GM12864 (cell line): Measurements from ENCODE around the gene CPPED1.

Source experiments
- DNase-seq: peaks from one replicate; pipeline ENCODE4 v3.0.0-alpha.2; 2011; ENCODE audit warnings: low read depth
- H3K4me3 ChIP-seq: 2 replicates; pipeline ENCODE4 v1.5.1; 2011; ENCODE audit warnings: mild to moderate bottlenecking, low read depth, low read length, control low read depth
- TF ChIP-seq, protein P1 (sequence below): IDR thresholded peaks from 2 replicates; pipeline ENCODE4 v1.5.1; 2011; ENCODE audit warnings: low read depth, mild to moderate bottlenecking, moderate library complexity, low read length, control low read depth, inconsistent platforms; ENCODE audit errors: missing control alignments

The CPPED1 gene

DNA sequence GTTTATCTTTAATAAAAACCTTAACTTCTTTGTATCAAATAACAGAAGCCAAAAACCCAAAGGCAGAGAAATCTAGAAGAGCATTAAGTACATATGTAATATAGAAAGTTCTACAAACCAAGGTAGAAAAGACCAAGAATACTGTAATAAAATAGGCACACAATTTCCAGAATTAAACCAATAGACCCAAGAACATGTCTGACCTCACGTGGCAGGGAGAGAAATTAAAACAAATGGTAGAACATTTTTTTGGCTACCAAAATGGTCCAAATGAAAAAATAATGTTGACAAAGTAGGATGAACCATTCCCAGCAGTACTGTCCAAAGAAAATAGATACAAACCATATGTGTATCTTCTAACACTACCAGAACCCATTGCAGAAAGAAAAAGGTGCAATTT lies 183.5 kb downstream of the CPPED1 start:
- TF ChIP-seq, protein P1, sequence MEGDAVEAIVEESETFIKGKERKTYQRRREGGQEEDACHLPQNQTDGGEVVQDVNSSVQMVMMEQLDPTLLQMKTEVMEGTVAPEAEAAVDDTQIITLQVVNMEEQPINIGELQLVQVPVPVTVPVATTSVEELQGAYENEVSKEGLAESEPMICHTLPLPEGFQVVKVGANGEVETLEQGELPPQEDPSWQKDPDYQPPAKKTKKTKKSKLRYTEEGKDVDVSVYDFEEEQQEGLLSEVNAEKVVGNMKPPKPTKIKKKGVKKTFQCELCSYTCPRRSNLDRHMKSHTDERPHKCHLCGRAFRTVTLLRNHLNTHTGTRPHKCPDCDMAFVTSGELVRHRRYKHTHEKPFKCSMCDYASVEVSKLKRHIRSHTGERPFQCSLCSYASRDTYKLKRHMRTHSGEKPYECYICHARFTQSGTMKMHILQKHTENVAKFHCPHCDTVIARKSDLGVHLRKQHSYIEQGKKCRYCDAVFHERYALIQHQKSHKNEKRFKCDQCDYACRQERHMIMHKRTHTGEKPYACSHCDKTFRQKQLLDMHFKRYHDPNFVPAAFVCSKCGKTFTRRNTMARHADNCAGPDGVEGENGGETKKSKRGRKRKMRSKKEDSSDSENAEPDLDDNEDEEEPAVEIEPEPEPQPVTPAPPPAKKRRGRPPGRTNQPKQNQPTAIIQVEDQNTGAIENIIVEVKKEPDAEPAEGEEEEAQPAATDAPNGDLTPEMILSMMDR = no peak
- no peak overlapping the region for H3K4me3 ChIP-seq
- no peak for DNase-seq

DNA sequence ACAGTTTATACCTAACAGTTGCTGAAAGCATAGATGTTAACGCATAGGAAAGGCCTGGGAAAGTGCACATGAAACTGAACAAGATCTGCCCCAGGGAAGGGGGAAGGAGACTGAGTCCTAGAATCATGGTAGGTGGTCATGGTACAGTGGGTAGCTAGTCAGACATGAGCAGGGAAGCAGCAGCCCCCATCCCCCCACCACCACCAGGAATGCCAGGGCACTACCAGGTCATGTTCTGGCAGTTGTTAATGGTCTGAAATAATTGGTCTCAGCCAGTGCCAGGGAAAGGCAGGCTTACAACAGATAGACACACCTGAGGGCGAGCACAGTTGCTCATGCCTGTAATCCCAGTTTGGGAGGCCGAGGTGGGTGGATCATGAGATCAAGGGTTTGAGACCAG lies 185.2 kb downstream of the CPPED1 start:
- H3K4me3 ChIP-seq = no peak overlapping the region
- no peak for DNase-seq
- TF ChIP-seq, protein P1 = no peak

DNA sequence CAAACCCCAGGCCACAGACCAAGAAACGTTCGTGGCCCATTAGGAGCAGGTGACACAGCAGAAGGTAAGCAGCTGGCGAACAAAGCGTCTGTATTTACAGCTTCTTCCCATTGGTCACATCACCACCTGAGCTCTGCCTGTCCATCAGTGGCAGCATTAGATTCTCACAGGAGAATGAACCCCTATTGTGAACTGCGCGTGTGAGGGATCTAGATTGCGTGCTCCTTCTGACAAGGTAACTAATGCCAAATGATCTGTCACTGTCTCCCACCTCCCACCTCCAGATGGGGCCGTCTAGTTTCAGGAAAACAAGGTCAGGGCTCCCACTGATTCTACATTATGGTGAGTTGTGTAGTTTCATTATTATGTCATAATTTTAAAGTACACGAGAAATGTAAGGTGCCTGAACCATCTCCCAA lies 186.3 kb downstream of the CPPED1 start:
- no peak overlapping the region for H3K4me3 ChIP-seq
- no peak for DNase-seq
- TF ChIP-seq, protein P1 = no peak

DNA sequence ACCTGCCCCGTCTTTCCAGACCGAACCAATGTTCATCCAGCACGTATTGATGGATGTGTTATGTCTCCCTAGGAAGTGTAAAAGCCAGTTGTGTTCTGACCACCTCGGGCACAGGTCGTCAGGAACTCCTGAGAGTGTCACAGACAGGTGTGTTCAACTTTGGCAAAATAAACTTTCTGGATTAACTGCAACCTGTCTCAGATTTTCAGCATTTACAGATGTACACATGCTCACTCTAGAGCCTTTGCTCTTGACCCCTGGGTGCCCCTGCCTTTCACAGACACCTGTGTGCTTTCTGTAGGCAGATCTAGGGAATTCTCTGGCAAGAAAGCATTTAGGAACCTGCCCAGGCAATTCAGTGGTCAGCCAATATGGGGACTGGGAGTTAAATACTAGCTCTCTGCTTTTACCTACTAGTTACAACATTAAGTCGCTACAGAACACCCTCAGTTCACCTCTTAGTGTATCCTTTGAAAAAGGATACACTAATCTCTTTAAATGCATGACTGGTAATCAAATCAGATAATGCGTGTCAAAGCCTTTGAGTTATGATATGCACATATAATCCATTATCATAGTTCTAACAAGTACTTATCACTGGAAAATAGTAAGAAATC lies 188.9 kb downstream of the CPPED1 start:
- TF ChIP-seq, protein P1 = no peak
- no peak overlapping the region for H3K4me3 ChIP-seq
- no peak for DNase-seq

DNA sequence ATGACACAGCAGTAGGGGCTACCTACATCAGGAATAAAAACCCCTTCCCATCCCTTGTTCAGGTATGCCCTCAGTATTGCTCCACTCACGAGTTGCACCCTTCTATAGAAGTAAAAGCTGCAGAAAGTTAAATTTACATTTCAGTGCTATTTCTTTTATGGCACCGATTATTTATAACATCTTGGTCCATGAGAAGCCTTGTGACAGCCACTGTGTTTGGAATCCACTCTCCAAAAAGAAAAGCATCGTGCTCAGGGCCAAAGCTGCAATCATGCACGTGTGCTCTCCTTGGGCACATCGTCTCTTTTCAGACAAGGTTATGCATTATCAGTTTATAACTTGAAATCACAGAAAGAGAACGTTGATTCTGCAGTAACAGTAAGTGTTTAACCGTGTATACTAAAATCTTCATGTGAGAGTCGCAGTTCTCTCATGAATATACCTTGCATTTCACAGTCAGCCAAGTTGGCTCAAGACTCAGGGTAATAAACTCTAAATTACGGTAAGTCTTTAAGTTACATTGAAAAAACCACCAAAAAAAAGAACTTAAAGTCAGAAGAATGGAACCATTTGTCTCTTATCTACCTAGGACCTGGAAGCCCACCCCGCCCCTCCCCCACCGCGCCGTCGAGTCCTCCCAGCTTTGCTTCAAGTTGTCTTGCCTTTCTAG lies 189.6 kb downstream of the CPPED1 start:
- no peak overlapping the region for H3K4me3 ChIP-seq
- TF ChIP-seq, protein P1 = no peak
- DNase-seq = no peak

DNA sequence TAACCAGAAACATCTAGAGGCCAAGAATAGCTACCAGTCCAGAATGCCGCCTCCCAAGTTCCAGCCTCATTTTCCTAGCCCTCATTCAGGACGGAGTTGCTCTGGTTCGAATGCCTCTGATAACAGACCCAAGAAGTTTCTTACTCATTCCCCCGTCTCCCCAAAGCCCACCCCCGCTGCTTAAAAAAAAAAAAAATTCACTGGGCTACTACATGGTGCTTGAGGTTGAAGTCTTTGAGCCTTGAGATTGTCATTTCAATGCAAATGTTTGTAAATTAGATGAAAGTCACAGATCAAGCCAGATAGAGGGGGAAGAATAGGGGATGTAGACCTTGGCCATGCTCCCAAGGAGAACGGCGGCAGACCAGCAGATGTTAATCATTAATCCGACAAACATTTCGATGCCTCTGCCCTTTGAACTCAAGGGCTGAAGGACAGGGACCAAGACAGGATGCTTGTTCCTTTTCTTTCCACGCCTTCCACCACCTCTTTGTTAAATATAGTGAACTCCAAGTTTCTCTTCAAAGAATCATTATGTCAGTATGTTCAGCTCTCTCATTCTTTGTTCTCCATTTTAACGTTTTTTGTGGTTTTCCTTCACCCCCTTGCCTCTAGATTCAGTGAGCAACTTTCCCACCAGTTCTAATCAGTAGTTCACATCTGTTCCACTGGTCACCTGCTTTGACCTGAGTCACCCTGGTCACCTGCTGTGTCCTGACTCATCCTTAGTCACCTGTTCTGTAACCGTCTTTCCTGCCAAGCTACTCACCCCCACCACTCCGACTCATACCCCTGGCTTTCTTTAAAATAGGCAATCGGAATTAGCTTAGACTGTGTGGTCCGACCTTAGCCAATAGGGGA lies 190.3 kb downstream of the CPPED1 start:
- no peak overlapping the region for H3K4me3 ChIP-seq
- TF ChIP-seq, protein P1 = no peak
- DNase-seq = peak; percentile 21
